NCI-H2107 (cell line): ENCODE results near the gene OPA1.

Experiments used
- DNase-seq: peaks from one replicate; lab custom pipeline; 2025; lab: John Stamatoyannopoulos, UW

Gene OPA1

DNA sequence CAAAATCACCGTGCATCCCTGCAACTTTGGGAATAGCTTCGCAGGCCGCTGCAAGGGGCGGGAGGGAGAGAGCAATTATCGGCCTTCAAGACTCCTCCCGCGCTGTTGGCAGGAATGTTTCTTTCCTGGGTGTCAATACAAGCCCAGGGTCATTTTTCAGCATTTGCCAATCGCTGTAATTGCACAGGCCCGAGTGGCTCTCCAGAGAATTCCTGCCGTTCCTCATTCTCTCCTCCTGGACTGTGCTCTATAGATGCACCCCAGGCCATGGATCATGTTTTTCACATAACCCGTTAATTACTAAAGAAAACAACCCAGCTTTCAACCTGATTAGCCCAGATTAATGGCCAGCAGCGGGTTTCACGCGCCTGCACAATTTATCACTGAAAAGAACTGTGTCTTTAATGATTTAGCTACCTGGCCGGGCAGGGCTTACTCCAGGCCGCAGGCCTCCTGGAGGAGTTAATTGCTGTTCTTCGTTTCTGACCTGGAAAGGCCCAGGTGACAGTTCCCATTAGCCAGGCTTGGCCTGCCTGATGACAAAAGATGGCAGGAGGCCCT, 144.3 kb downstream of the OPA1 start:
- no peak for DNase-seq

DNA sequence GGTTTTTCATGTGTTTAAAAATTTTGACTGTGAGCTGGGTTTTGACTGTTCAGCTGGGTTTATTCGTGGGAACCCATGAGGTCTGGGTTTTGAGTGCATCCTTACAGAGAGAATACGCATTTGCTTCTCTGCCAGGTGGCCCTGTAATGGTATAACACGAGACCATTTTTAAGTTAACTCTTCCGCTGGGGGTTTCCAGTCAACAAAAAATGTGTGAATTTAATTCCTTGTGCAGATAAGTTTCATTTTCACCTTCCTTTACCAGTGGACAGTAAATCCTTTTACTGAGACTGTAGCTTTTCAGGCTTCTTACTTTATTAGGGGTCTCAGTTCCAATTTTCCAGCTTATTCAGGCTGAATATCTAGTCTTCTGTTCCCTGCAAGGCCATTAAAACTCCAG, 149.6 kb downstream of the OPA1 start:
- DNase-seq: no peak

DNA sequence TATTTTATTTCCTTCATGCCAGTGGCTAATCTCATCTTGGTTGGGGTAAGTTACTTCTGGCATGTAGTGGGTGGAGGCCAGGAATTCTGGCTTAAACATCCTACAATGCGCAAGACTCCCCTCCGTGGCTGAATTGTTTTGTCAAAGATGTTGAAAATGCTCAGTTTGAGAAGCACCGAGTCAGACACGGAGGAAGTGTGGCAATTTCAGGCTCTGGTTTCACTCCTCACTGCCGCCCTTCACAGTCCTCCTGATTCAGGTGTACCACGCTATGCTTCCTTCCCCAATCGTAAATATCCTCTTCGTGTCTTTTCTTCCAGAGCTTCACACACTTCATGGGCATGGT, 150.7 kb downstream of the OPA1 start:
- DNase-seq: peak; percentile 88

DNA sequence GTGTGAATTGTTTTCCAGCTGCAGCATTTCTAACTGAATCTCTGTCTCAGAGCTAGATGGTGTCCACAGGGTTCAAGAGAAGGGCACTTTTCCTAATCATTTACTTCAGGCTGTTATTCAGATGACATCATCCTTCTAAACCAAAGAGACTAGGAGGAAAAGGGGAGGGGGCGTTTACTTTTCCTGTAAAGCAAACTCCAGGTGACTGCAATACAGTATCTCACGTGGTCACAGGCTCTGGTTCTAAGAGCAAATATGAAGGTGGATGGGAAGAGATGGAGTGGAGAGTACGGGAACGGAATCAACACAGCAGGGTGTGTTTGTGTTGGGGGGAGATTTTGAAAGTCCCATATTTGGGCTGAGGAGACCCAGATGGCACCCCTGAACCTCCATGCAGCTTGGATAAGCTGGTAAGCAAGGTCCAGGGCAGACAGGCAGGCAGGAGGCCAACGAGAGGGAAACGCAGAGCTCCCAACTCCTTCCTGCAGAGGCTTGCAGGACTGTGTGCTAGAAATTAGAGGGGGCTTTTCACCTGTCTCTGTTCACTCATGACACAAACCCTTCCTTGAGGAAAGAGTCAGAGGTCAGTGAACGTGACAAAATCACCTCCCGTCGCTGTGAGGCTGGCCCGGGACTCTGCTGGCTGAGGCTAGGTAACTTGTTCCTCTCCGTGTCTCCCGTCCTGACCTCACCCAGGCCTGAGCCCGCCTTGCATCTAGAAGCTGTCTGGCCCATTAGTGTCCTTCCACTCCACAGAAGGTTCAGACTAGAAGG, 151.2 kb downstream of the OPA1 start:
- peak; percentile 90 for DNase-seq

DNA sequence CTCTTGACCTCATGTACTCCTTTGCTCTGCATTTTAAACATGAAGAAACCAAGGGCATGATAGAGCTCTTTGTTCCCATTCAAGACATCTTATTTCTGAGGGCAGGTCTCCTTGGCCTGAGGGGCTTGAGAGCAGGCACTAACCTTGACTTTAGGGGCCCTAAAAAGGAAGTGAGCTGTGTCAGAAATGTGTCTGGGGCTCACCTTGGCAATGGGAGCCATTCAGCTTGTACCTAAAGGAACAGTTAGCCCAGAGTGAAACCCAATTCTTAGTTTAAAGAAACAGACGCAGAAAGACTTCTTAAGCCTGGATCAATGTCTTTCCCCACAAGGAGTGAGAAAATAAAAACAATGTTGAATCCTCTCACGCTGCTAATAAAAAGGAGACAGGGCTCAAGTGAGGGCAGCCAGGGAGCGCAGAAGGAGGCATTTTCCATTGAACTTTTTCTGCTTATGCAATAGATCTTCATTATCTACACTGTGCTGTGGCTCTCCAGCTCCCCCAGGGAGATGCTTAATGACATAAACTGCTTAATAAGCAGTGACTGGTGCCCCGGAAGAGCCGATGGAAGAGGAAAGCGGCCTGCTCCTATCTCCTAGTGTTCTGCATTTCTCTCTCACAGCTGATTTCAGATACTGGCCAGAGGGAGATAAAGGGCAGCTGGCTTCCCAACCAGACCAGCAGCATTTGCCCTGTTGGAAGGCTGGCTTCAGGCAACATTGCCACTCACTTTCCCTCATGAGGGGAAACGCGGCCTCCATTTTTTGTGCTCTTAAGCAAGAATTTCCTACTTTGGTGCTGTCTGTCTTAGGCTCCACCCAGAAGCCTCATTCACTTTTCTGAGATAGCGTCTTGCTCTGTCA, 152.0 kb downstream of the OPA1 start:
- DNase-seq: no peak

DNA sequence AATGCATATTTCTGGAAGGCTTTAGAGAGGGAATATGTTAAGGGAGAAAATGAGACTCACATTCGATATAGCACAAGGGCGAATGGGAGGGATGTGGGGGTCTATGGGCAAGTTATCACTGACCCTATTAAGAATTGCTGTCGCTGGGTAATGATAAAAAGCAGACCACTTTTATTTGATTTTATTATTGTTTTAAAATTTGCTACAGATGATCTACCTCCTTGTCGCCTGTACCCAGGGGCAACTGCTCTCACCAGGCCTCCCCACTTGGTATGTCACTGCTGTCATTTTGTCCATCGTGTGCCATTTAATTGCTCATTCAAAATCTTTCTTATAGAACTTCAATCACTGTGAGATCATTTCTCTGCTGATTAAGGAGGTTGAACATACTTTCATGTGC, 153.8 kb downstream of the OPA1 start:
- no peak for DNase-seq
